ENCODE results near the gene SIX5. TPM values are rescaled to one million over a fixed set of nuclear protein-coding genes. Genes with fewer than 3 reads are reported as not detected.

Gene SIX5
- total and polyA plus RNA-seq, 9 of the 15 experiments (the other 6 are each of a cell fraction or from before 2014, with no cell fraction given), result 1.4 to 17.2 (median 7.4) TPM; not detected in 2

DNA sequence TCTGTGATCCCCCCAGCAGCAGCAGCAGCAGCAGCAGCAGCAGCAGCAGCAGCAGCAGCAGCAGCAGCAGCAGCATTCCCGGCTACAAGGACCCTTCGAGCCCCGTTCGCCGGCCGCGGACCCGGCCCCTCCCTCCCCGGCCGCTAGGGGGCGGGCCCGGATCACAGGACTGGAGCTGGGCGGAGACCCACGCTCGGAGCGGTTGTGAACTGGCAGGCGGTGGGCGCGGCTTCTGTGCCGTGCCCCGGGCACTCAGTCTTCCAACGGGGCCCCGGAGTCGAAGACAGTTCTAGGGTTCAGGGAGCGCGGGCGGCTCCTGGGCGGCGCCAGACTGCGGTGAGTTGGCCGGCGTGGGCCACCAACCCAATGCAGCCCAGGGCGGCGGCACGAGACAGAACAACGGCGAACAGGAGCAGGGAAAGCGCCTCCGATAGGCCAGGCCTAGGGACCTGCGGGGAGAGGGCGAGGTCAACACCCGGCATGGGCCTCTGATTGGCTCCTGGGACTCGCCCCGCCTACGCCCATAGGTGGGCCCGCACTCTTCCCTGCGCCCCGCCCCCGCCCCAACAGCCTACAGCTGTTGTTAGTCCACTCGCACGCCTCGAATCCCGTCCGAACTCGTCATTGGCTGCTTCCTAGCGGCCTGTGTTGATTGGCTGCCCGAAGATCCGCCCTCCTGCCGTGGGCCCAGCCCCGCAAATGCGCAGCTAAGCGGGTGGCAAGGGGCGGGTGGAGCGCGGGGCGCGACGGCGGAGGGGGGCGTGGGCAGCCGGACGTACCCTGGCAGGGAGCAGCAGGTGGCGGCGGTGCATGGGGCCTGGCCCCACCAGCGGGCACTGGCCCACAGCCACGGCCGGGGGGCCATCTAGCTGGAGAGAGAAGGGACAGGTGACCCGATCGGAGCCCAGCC lies 1.4 kb upstream of the SIX5 start (continued):
- no peak for TF ChIP-seq RFX1 (IDR thresholded peaks at IDR 0.05)
- TF ChIP-seq, protein P1, sequence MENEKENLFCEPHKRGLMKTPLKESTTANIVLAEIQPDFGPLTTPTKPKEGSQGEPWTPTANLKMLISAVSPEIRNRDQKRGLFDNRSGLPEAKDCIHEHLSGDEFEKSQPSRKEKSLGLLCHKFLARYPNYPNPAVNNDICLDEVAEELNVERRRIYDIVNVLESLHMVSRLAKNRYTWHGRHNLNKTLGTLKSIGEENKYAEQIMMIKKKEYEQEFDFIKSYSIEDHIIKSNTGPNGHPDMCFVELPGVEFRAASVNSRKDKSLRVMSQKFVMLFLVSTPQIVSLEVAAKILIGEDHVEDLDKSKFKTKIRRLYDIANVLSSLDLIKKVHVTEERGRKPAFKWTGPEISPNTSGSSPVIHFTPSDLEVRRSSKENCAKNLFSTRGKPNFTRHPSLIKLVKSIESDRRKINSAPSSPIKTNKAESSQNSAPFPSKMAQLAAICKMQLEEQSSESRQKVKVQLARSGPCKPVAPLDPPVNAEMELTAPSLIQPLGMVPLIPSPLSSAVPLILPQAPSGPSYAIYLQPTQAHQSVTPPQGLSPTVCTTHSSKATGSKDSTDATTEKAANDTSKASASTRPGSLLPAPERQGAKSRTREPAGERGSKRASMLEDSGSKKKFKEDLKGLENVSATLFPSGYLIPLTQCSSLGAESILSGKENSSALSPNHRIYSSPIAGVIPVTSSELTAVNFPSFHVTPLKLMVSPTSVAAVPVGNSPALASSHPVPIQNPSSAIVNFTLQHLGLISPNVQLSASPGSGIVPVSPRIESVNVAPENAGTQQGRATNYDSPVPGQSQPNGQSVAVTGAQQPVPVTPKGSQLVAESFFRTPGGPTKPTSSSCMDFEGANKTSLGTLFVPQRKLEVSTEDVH (IDR thresholded peaks at IDR 0.05; ENCODE audit: low read depth, partially characterized antibody), result peak; percentile 74
- no peak for TF ChIP-seq MED1 (CRISPR knock-in tag; IDR thresholded peaks at IDR 0.05; ENCODE audit: borderline replicate concordance)
- 0 out of 2 replicates have a peak, but pooled peaks have one; percentile 54 for TF ChIP-seq NR4A1 (CRISPR knock-in tag; IDR thresholded peaks at IDR 0.05)
- TF ChIP-seq NR4A1 (tag; IDR thresholded peaks at IDR 0.05), result no peak
- TF ChIP-seq RBM17 (IDR thresholded peaks at IDR 0.05; ENCODE audit: borderline replicate concordance, low read depth, low read length), result no peak
- TF ChIP-seq SMC3 (conservative IDR thresholded peaks at IDR 0.05; ENCODE audit: insufficient read depth, low read depth, low read length), result no peak; the same call in 1 of the 2 replicates
- no peak for TF ChIP-seq HMBOX1 (IDR thresholded peaks at IDR 0.05)
- TF ChIP-seq NEUROD1 (IDR thresholded peaks at IDR 0.05; ENCODE audit: borderline replicate concordance, low read depth, low read length, partially characterized antibody), result no peak
- no peak for TF ChIP-seq SFPQ (IDR thresholded peaks at IDR 0.05; ENCODE audit: low read depth, low read length)
- peak; percentile 12 for TF ChIP-seq TAF1 (IDR thresholded peaks at IDR 0.05; ENCODE audit: control insufficient read depth, extremely low read depth, insufficient read depth, low read length, severe bottlenecking)
- no peak for TF ChIP-seq ZNF316 (IDR thresholded peaks at IDR 0.05)
- peak; percentile 31; the same call in 1 of the 2 replicates for TF ChIP-seq ZBTB9 (CRISPR knock-in tag; IDR thresholded peaks at IDR 0.05)
- TF ChIP-seq IFI16 (CRISPR knock-in tag; IDR thresholded peaks at IDR 0.05), result no peak
- peak; percentile 73 for TF ChIP-seq ZFX (CRISPR knock-in tag; IDR thresholded peaks at IDR 0.05)
- TF ChIP-seq E2F3 (CRISPR knock-in tag; IDR thresholded peaks at IDR 0.05), result peak; percentile 68; the same call in 1 of the 2 replicates
- no peak for TF ChIP-seq RUNX1 (IDR thresholded peaks at IDR 0.05; ENCODE audit: low read depth)
- TF ChIP-seq CBFB (CRISPR knock-in tag; IDR thresholded peaks at IDR 0.05), result no peak; the same call in 1 of the 2 replicates
